Upper lobe of right lung (tissue), 1 donor: ENCODE measurements around the gene GPC5. TPM values are rescaled to one million over a fixed set of nuclear protein-coding genes. Genes with fewer than 3 reads are reported as not detected.

ENCODE experiments used
- ATAC-seq: fragments of 200-7000 bp; cut with Tn5 transposase; one replicate; pipeline ENCODE4 v1.9.1; 2020; ENCODE audit warnings: mild to moderate bottlenecking, moderate library complexity
- DNase-seq: peaks from one replicate; pipeline ENCODE4 v3.0.0-alpha.2; 2020
- H3K27ac ChIP-seq: fragments of 200-600 bp; one replicate; pipeline ENCODE4 v1.8.0; 2022
- H3K27me3 ChIP-seq: fragments of 200-600 bp; one replicate; pipeline ENCODE4 v1.8.0; 2022; ENCODE audit warnings: mild to moderate bottlenecking
- H3K36me3 ChIP-seq: fragments of 200-600 bp; one replicate; pipeline ENCODE4 v1.8.0; 2022
- H3K4me1 ChIP-seq: fragments of 200-600 bp; one replicate; pipeline ENCODE4 v1.8.0; 2022
- H3K4me3 ChIP-seq: fragments of 200-600 bp; one replicate; pipeline ENCODE4 v1.8.0; 2022; ENCODE audit warnings: mild to moderate bottlenecking
- H3K9me3 ChIP-seq: fragments of 200-600 bp; one replicate; pipeline ENCODE4 v1.8.0; 2022
- CTCF ChIP-seq: fragments of 200-600 bp; IDR thresholded peaks from one replicate; pipeline ENCODE4 v1.8.0; 2022; ENCODE audit warnings: antibody characterized with exemption
- intact Hi-C: fragments of 100-400 bp; cut with DNase I; formaldehyde crosslinking; loops from one replicate; pipeline ENCODE4 v1.11.0; 2022
- total RNA-seq: library from RNA; stranded (reverse); fragmentation: NEBNext Ultra II Directional; extraction: Animal tissue kit (Norgen Biotek cat#: 25700); gene quantifications from one replicate; pipeline ENCODE4 v1.2.1, GENCODE V29; 2021
- donor health status: DM: no; HTN: yes; CAD: no; lungs with severe emphysema.

GPC5 gene
- total RNA-seq, 1 donor from 2014 or later: 8.1 TPM

- Histone ChIP-seq H3K4me3 (no peak overlapping the region), H3K4me1 (no peaks in the 10 kb centered on the region), H3K9me3 (no peaks in the 10 kb centered on the region), H3K27ac (no peak overlapping the region), H3K36me3 (no peaks in the 10 kb centered on the region), H3K27me3 (no peaks in the 10 kb centered on the region)
- intact Hi-C loops: no loop called here
- no peak for ATAC-seq
- no peak for DNase-seq
- TF ChIP-seq CTCF: no peak
Observed at GRCh38 chr13:92727118-92727517, 1328.7 kb downstream of the GPC5 start.

GRCh38 chr13:92734068-92734467, 1335.6 kb downstream of the GPC5 start:
- ATAC-seq: no peak
- H3K4me1 ChIP-seq: no peaks in the 10 kb centered on the region

DNA sequence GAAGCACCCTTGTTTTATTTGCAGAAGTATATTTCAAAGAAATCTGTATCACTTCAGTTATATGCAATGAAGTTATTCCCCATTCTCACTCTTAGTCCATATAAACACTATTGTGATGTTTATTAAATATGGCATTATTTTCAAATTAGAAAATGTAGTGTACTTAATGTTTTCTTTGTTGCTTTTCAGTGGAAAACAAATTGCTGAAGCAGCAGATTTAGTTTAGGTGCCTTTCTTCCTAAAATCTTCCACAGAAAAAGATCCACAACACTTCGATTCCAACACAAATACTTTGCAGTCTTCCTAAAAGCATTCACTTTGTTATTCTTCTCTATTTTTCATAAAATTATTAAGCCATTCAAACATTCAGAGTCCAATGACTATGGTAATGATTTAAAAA, 1336.1 kb downstream of the GPC5 start:
- intact Hi-C loops: no loop called here
- Histone ChIP-seq H3K27ac (no peak overlapping the region), H3K36me3 (no peaks in the 10 kb centered on the region), H3K27me3 (no peaks in the 10 kb centered on the region), H3K4me1 (no peaks in the 10 kb centered on the region), H3K9me3 (no peaks in the 10 kb centered on the region), H3K4me3 (no peak overlapping the region)
- ATAC-seq (no peak), DNase-seq (no peak)
- TF ChIP-seq CTCF: no peak

More at GRCh38 chr13:92734068-92734467, 1335.6 kb downstream of the GPC5 start:
- Histone ChIP-seq H3K9me3 (no peaks in the 10 kb centered on the region), H3K27ac (no peak overlapping the region), H3K4me3 (no peak overlapping the region), H3K36me3 (no peaks in the 10 kb centered on the region), H3K27me3 (no peaks in the 10 kb centered on the region)
- no peak for DNase-seq
- intact Hi-C loops: no loop called here
- no peak for TF ChIP-seq CTCF

GRCh38 chr13:92735909-92736308, 1337.5 kb downstream of the GPC5 start:
- ATAC-seq (no peak), DNase-seq (no peak)
- Histone ChIP-seq H3K27me3 (no peaks in the 10 kb centered on the region), H3K4me1 (no peaks in the 10 kb centered on the region), H3K36me3 (no peaks in the 10 kb centered on the region), H3K4me3 (no peak overlapping the region), H3K27ac (no peak overlapping the region), H3K9me3 (no peaks in the 10 kb centered on the region)
- no peak for TF ChIP-seq CTCF
- intact Hi-C loops: no loop called here

GRCh38 chr13:92739306-92739818, 1340.9 kb downstream of the GPC5 start:
- no peak for DNase-seq
- no peak for ATAC-seq
- no peaks in the 10 kb centered on the region for H3K36me3 ChIP-seq
- intact Hi-C loops: no loop called here
- H3K4me3 ChIP-seq: no peak overlapping the region
- H3K27me3 ChIP-seq: no peaks in the 10 kb centered on the region
- no peak for TF ChIP-seq CTCF
- no peaks in the 10 kb centered on the region for H3K9me3 ChIP-seq
- H3K27ac ChIP-seq: no peak overlapping the region
- H3K4me1 ChIP-seq: no peaks in the 10 kb centered on the region

DNA sequence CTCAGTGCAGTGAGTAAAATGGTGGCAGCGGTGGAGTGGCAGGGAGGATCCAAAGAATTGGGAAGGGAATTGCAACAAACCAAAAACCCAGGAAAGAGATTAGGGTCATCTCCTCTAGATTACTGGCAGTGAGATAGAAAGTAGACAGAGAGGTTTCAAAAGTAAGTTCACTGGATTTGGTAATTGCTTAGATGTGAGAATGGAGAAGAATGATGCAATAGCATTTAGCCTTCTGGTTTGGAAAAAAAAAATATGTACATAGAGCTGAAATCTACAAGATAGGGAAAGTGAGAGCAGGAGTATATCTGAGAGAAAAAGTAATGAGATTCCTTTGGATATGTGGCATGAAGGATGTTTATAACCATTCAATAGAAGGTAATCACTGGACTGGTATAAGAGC, 1345.6 kb downstream of the GPC5 start:
- Histone ChIP-seq H3K27me3 (no peaks in the 10 kb centered on the region), H3K4me3 (no peak overlapping the region), H3K36me3 (no peaks in the 10 kb centered on the region), H3K4me1 (no peaks in the 10 kb centered on the region), H3K27ac (no peak overlapping the region), H3K9me3 (no peaks in the 10 kb centered on the region)
- intact Hi-C loops: no loop called here
- no peak for ATAC-seq
- no peak for DNase-seq
- no peak for TF ChIP-seq CTCF
